Lower leg skin (tissue), 4 donors: ENCODE data around the gene CTDSPL2. TPM values are rescaled to one million over a fixed set of nuclear protein-coding genes. Genes with fewer than 3 reads are reported as not detected.
"Not testable (repeated sequence)": the region's sequence is repeated elsewhere in the genome, so short reads cannot be mapped to it uniquely, and the experiment has no call there.

ENCODE experiments used
- DNase-seq, 2 donors: peaks; one replicate each; pipeline ENCODE4 v3.0.0-alpha.2; 2019; ENCODE audit warnings: low spot score in 2 of 2
- H3K4me3 ChIP-seq: fragments of 200-600 bp; sonication (generic); 2 replicates; pipeline ENCODE4 v1.5.1; 2017; ENCODE audit warnings: mild to moderate bottlenecking, low read depth; ENCODE audit not compliant: poor library complexity, severe bottlenecking
- POLR2A ChIP-seq, 2 donors: fragments of 450-650 bp; IDR thresholded peaks; one replicate each; pipeline ENCODE4 v1.6.1; 2016 to 2017; ENCODE audit warnings: antibody characterized with exemption in 2 of 2, mild to moderate bottlenecking in 1 of 2, moderate library complexity in 1 of 2
- WGBS, 2 donors: methylation state at CpG; one replicate each; pipeline ENCODE4 v1.1.5; 2018; 5-methylcytosine and 5-hydroxymethylcytosine counted together
- intact Hi-C: fragments of 100-400 bp; cut with DNase I; formaldehyde crosslinking; loops from one replicate; pipeline ENCODE4 v1.15.0; 2023; ENCODE audit warnings: low total_unique reads
- total RNA-seq, 4 donors: library from RNA; depleted of rRNA; stranded (reverse); fragments of >200 nt; gene quantifications; one replicate each; pipeline ENCODE4 v1.1.0, GENCODE V29; 2016
- TF ChIP-seq, protein P1 (sequence below), 3 donors: fragments of 450-650 bp; IDR thresholded peaks; one replicate each; pipeline ENCODE4 v1.5.1; 2016; ENCODE audit warnings: antibody characterized with exemption in 3 of 3, mild to moderate bottlenecking in 3 of 3, moderate library complexity in 2 of 3

The CTDSPL2 gene
- total RNA-seq, 4 donors from 2014 or later, result 26.5 to 54.2 (median 45.9) TPM

DNA sequence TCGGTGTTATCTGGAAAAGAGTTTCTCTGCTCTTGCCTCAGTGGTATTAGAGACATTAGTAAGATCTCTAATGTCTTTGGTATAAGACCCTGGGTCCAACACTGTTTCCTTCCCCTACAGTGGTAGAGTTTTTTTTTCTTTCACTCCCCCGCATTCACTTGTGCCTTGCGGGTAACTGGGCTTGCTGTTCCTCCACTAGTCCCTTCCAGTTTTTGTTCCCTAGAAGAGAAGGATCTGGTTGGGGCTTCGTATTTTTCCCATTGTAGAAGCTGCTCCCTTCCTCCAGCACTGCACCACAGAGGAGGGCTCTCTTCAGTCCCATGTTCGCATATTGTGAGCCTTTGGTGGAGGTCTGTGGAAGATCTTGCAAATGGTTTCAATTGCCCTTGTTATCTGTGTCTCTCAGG, 13.7 kb downstream of the CTDSPL2 start:
- DNase-seq, result no peak
- intact Hi-C loops, result no loop called here
- H3K4me3 ChIP-seq, result no peak overlapping the region
- WGBS, 2 donors, result 86 to 88% methylated on average over 5 of the region's 5 CpGs
- TF ChIP-seq, protein P1, sequence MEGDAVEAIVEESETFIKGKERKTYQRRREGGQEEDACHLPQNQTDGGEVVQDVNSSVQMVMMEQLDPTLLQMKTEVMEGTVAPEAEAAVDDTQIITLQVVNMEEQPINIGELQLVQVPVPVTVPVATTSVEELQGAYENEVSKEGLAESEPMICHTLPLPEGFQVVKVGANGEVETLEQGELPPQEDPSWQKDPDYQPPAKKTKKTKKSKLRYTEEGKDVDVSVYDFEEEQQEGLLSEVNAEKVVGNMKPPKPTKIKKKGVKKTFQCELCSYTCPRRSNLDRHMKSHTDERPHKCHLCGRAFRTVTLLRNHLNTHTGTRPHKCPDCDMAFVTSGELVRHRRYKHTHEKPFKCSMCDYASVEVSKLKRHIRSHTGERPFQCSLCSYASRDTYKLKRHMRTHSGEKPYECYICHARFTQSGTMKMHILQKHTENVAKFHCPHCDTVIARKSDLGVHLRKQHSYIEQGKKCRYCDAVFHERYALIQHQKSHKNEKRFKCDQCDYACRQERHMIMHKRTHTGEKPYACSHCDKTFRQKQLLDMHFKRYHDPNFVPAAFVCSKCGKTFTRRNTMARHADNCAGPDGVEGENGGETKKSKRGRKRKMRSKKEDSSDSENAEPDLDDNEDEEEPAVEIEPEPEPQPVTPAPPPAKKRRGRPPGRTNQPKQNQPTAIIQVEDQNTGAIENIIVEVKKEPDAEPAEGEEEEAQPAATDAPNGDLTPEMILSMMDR (IDR thresholded peaks at IDR 0.05), result no peak

DNA sequence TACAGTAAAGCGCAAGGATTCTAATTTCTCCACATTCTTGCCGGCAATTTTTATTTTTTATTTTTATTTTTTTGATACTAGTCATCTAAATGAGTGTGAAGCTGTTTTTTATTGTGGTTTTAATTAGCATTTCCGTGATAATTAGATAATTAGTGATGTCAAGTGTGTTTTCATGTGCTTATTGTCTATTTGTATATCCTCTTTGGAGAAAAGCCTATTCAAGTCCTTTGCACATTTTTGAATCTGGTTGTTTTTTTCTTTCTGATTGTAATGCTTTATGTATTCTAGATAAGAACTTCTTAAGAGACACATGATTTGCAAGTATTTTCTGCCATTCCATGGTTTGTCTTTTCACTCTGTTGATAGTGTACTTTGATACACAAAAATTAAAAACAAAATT, 16.1 kb downstream of the CTDSPL2 start:
- WGBS, 2 donors, result 94 to 95% methylated on average over 3 of the region's 3 CpGs
- no peak for TF ChIP-seq POLR2A (IDR thresholded peaks at IDR 0.05)
- TF ChIP-seq, protein P1 (IDR thresholded peaks at IDR 0.05), result no peak
- intact Hi-C loops, result no loop called here

DNA sequence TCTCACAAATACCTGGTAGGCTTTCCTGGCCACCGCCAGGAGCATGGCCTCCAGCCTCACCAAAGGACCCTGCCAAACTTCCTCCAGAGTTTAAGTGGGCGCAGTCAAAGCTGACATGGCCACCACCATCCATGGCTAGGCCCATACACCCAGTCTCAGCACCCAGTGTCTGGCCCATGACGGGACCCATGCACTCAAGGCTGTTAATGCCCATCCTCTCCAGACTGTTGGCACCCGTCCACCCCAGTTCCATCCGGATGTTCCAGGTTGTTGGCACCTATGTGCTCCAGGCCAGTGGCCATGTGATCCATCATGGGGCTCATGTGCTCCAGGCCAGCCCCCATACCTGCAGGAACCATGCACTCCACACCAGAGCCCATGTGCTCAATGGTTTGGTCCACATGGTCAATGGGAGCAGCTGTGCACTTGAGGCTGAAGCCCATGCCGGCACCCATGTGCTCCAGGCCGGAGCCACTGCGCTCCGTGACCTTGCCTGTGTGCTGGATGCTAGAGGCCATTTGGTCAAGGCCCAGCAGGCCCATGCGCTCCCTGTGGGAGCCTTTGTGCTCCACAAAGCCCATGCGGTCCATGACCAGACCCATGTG, 20.4 kb downstream of the CTDSPL2 start:
- TF ChIP-seq, protein P1 (IDR thresholded peaks at IDR 0.05), result no peak
- no peak for TF ChIP-seq POLR2A (IDR thresholded peaks at IDR 0.05)
- 97% methylated on average over 10 to 11 of the region's 11 CpGs for WGBS, 2 donors
- H3K4me3 ChIP-seq, result no peak overlapping the region
- no peak for DNase-seq
- intact Hi-C loops, result no loop called here

More for the DNA sequence above, 16.1 kb downstream of the CTDSPL2 start:
- H3K4me3 ChIP-seq, result no peak overlapping the region
- no peak for DNase-seq

DNA sequence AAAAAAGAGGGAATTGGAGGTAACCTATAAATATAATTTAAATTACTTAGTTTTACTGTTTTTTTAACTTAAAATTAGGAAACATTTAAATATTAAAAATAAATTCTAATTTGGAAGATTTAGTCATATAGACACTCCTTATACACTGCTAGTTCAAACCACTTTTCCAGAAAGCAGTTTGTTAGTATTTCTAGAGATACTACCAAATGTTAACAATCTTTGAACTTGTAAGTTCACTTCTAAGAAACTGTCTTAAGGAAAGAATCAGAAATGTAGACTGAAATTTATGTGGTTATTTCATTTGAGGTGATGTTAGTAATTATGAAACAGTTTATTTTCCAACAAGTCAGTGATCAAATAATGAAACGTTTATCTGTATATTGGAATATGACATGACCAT, 22.7 kb downstream of the CTDSPL2 start:
- TF ChIP-seq, protein P1 (IDR thresholded peaks at IDR 0.05), result no peak
- no peak for TF ChIP-seq POLR2A (IDR thresholded peaks at IDR 0.05)
- intact Hi-C loops, result no loop called here
- 55 to 62% methylated on average over 1 of the region's 1 CpG for WGBS, 2 donors
- DNase-seq, result no peak
- H3K4me3 ChIP-seq, result no peak overlapping the region

DNA sequence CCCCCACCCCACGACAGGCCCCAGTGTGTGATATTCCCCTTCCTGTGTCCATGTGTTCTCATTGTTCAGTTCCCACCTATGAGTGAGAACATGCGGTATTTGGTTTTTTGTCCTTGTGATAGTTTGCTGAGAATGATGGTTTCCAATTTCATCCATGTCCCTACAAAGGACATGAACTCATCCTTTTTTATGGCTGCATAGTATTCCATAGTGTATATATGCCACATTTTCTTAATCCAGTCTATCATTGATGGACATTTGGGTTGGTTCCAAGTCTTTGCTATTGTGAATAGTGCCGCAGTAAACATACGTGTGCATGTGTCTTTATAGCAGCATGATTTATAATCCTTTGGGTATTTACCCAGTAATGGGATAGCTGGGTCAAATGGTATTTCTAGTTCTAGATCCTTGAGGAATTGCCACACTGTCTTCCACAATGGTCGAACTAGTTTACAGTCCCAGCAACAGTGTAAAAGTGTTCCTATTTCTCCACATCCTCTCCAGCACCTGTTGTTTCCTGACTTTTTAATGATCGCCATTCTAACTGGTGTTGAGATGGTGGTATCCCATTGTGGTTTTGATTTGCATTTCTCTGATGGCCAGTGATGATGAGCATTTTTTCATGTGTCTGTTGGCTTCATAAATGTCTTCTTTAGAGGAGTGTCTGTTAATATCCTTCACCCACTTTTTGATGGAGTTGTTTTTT, 26.3 kb downstream of the CTDSPL2 start:
- WGBS, 2 donors, result 97% methylated on average over 6 of the region's 6 CpGs
- intact Hi-C loops, DNase-seq, H3K4me3 ChIP-seq: not testable (repeated sequence)

DNA sequence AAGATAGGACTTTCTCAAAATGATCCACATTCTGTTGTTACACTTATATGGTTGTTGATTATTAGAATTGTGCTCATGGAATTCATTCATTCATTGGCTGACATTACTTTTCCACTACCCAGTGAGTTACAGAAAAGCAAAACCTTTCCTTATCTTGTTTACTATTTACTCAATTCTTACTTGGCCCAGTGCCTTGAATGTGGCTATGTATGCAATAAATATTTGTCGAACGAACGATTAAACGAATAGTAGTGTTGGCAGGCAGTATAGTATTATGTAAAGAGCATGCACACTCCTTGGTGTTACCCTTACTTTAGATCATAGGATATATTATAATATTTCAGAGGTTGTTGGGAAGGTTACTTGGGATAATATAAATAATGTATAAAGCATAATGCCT, 31.0 kb downstream of the CTDSPL2 start:
- intact Hi-C loops, result no loop called here
- 39 to 43% methylated on average over 4 of the region's 4 CpGs for WGBS, 2 donors
- H3K4me3 ChIP-seq, result no peak overlapping the region
- no peak for TF ChIP-seq POLR2A (IDR thresholded peaks at IDR 0.05)
- TF ChIP-seq, protein P1 (IDR thresholded peaks at IDR 0.05), result no peak
- DNase-seq, result no peak
